ENCODE results near the gene HCN4. TPM values are rescaled to one million over a fixed set of nuclear protein-coding genes. Genes with fewer than 3 reads are reported as not detected.

HCN4 gene
- total RNA-seq, 1 experiment from 2014 or later = 10.5 TPM

DNA sequence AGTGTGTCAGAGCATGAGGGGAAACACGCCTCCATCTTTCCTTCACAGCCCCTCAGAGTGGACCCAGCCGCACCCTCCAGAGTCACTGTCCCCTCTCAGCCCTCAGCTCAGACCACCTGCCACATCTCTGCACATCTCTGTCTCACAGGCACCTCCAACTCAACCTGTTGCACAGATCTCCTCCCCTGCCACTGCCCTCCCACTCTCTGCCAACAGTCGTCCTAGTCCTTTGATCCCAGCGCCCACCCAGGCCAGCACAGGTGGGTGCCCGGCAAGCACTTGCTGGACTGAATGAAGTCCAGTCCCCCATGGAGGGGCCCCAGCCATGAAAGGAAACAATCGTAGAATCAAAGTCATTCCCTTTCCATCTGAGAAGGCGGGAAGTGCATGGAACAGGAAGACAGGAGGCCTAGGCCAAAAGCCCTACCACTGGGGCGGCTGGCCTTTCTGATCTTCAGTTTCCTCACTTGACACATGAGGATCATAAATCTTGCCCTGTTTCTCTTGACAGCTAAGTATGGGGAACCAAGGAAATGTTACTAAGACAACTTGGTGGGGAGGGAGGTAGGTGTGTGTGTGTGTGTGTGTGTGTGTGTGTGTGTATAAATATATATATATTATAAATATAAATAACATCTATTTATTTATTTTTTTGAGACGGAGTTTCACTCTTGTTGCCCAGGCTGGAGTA lies 28.1 kb downstream of the HCN4 start (continued):
- TF ChIP-seq, protein P1, sequence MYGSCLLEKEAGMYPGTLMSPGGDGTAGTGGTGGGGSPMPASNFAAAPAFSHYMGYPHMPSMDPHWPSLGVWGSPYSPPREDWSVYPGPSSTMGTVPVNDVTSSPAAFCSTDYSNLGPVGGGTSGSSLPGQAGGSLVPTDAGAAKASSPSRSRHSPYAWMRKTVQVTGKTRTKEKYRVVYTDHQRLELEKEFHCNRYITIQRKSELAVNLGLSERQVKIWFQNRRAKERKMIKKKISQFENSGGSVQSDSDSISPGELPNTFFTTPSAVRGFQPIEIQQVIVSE (CRISPR knock-in tag; IDR thresholded peaks at IDR 0.05; ENCODE audit: borderline replicate concordance) = no peak
- TF ChIP-seq, protein P2, sequence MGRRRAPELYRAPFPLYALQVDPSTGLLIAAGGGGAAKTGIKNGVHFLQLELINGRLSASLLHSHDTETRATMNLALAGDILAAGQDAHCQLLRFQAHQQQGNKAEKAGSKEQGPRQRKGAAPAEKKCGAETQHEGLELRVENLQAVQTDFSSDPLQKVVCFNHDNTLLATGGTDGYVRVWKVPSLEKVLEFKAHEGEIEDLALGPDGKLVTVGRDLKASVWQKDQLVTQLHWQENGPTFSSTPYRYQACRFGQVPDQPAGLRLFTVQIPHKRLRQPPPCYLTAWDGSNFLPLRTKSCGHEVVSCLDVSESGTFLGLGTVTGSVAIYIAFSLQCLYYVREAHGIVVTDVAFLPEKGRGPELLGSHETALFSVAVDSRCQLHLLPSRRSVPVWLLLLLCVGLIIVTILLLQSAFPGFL (CRISPR knock-in tag; IDR thresholded peaks at IDR 0.05; ENCODE audit: borderline replicate concordance) = no peak
- TF ChIP-seq NFATC4 (CRISPR knock-in tag; IDR thresholded peaks at IDR 0.05) = no peak
- TF ChIP-seq, protein P3, sequence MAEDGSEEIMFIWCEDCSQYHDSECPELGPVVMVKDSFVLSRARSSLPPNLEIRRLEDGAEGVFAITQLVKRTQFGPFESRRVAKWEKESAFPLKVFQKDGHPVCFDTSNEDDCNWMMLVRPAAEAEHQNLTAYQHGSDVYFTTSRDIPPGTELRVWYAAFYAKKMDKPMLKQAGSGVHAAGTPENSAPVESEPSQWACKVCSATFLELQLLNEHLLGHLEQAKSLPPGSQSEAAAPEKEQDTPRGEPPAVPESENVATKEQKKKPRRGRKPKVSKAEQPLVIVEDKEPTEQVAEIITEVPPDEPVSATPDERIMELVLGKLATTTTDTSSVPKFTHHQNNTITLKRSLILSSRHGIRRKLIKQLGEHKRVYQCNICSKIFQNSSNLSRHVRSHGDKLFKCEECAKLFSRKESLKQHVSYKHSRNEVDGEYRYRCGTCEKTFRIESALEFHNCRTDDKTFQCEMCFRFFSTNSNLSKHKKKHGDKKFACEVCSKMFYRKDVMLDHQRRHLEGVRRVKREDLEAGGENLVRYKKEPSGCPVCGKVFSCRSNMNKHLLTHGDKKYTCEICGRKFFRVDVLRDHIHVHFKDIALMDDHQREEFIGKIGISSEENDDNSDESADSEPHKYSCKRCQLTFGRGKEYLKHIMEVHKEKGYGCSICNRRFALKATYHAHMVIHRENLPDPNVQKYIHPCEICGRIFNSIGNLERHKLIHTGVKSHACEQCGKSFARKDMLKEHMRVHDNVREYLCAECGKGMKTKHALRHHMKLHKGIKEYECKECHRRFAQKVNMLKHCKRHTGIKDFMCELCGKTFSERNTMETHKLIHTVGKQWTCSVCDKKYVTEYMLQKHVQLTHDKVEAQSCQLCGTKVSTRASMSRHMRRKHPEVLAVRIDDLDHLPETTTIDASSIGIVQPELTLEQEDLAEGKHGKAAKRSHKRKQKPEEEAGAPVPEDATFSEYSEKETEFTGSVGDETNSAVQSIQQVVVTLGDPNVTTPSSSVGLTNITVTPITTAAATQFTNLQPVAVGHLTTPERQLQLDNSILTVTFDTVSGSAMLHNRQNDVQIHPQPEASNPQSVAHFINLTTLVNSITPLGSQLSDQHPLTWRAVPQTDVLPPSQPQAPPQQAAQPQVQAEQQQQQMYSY (CRISPR knock-in tag; IDR thresholded peaks at IDR 0.05) = no peak

DNA sequence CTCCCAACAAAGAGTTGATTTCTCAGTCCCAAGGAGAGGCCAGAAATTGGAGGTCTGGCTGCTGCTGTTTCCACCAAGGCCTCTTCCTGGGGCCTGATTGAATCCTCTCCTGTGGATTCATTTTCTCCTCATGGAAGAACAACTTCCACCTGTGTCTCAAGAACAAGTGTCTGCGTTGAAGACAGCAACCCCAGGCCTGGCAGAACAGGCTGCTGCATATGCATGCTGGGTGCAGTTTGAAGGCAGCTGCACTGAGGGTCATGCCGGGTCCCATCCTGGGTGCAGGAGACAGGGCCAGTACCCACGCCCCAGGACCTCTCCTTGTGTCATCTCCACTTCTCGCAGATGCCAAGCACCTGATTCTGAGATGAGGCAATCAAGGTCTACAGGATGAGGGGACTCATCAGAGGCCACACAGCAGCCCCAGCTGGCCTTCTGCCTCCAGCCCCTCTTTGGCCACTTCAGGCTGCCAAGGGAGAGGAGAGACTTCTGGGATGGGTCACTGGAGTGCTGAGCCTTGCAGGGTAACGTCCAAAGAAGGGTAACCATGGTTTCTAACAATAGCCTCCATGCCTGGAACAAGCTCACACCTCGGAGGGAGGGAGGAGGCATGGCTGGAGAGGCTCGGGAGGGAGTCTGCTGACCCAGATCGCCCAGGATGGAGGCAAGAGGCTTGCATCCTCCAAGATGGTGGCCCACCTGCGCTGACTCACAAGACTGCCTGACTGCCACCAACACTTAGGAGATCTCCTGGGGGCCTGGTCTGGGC lies 30.0 kb downstream of the HCN4 start:
- no peaks in the 10 kb centered on the region for H3K27me3 Mint-ChIP-seq (ENCODE audit: low read depth)
- POLR2A ChIA-PET = no interaction called here
- no peaks in the 10 kb centered on the region for H3K4me1 Mint-ChIP-seq
- H3K36me3 Mint-ChIP-seq = peaks cover 14% of the 10 kb centered on the region
- TF ChIP-seq NFYB (CRISPR knock-in tag; conservative IDR thresholded peaks at IDR 0.05; ENCODE audit: low read depth) = no peak
- no peak for TF ChIP-seq ESRRA (CRISPR knock-in tag; IDR thresholded peaks at IDR 0.05; ENCODE audit: borderline replicate concordance)
- TF ChIP-seq ZBTB21 (CRISPR knock-in tag; IDR thresholded peaks at IDR 0.05; ENCODE audit: borderline replicate concordance) = no peak
- TF ChIP-seq, protein P4, sequence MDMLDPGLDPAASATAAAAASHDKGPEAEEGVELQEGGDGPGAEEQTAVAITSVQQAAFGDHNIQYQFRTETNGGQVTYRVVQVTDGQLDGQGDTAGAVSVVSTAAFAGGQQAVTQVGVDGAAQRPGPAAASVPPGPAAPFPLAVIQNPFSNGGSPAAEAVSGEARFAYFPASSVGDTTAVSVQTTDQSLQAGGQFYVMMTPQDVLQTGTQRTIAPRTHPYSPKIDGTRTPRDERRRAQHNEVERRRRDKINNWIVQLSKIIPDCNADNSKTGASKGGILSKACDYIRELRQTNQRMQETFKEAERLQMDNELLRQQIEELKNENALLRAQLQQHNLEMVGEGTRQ (CRISPR knock-in tag; IDR thresholded peaks at IDR 0.05) = no peak
- TF ChIP-seq, protein P5, sequence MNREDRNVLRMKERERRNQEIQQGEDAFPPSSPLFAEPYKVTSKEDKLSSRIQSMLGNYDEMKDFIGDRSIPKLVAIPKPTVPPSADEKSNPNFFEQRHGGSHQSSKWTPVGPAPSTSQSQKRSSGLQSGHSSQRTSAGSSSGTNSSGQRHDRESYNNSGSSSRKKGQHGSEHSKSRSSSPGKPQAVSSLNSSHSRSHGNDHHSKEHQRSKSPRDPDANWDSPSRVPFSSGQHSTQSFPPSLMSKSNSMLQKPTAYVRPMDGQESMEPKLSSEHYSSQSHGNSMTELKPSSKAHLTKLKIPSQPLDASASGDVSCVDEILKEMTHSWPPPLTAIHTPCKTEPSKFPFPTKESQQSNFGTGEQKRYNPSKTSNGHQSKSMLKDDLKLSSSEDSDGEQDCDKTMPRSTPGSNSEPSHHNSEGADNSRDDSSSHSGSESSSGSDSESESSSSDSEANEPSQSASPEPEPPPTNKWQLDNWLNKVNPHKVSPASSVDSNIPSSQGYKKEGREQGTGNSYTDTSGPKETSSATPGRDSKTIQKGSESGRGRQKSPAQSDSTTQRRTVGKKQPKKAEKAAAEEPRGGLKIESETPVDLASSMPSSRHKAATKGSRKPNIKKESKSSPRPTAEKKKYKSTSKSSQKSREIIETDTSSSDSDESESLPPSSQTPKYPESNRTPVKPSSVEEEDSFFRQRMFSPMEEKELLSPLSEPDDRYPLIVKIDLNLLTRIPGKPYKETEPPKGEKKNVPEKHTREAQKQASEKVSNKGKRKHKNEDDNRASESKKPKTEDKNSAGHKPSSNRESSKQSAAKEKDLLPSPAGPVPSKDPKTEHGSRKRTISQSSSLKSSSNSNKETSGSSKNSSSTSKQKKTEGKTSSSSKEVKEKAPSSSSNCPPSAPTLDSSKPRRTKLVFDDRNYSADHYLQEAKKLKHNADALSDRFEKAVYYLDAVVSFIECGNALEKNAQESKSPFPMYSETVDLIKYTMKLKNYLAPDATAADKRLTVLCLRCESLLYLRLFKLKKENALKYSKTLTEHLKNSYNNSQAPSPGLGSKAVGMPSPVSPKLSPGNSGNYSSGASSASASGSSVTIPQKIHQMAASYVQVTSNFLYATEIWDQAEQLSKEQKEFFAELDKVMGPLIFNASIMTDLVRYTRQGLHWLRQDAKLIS (CRISPR knock-in tag; IDR thresholded peaks at IDR 0.05; ENCODE audit: borderline replicate concordance) = no peak
- no peak for TF ChIP-seq NFE2L1 (CRISPR knock-in tag; IDR thresholded peaks at IDR 0.05)
- no peak for TF ChIP-seq NR2C2 (CRISPR knock-in tag; IDR thresholded peaks at IDR 0.05)
- TF ChIP-seq, protein P2 (CRISPR knock-in tag; IDR thresholded peaks at IDR 0.05; ENCODE audit: borderline replicate concordance) = no peak
- TF ChIP-seq, protein P3 (CRISPR knock-in tag; IDR thresholded peaks at IDR 0.05) = no peak
- no peak for TF ChIP-seq ZNF232 (CRISPR knock-in tag; IDR thresholded peaks at IDR 0.05)
- no peak for TF ChIP-seq SMAD4 (CRISPR knock-in tag; IDR thresholded peaks at IDR 0.05)
- CTCF ChIA-PET = no interaction called here
- peaks cover 9% of the 10 kb centered on the region for H3K9me3 Mint-ChIP-seq
- H3K27ac Mint-ChIP-seq = no peak overlapping the region
- ATAC-seq (no peak), DNase-seq (ENCODE audit: low spot score) (no peak)
- H3K4me3 Mint-ChIP-seq = no peak overlapping the region

Measured in WTC11 (cell line).